Endothelial cell of umbilical vein (primary cell): Measurements from ENCODE around the gene CDKN1A. TPM values are rescaled to one million over a fixed set of nuclear protein-coding genes. Genes with fewer than 3 reads are reported as not detected.
A peak's percentile ranks its signal among the peaks of the same experiment; 100 is the strongest.

ENCODE experiments used
- BruUV-seq: library from RNA; stranded (reverse); fragments of 400-500 nt; replicated peaks from 2 replicates; lab custom pipeline; 2021; lab: Mats Ljungman, UMichigan
- CTCF ChIA-PET: fragments of 300-600, 350-600 bp; sonication (Branson Sonifier 250); formaldehyde crosslinking; loops from one replicate; lab custom pipeline; 2021; ENCODE audit warnings: antibody characterized with exemption, inconsistent platforms; lab: Charles Lee
- POLR2A ChIA-PET: fragments of 300-600, 350-600 bp; sonication (Branson Sonifier 250); formaldehyde crosslinking; loops from one replicate; lab custom pipeline; 2021; ENCODE audit warnings: antibody characterized with exemption, inconsistent platforms; lab: Charles Lee
- DNase-seq: peaks from one replicate; pipeline ENCODE4 v3.0.0-alpha.2; 2011; ENCODE audit warnings: low read depth, low spot score
- FAIRE-seq: peaks from 2 replicates; lab custom pipeline; 2011; peaks lifted over from hg19 to GRCh38; lab: Jason Lieb, UNC
- H2AFZ ChIP-seq: 2 replicates; pipeline ENCODE4 v1.6.0; 2012; ENCODE audit warnings: low read depth, low read length, control low read depth, inconsistent platforms
- H3K27ac ChIP-seq: 2 replicates; pipeline ENCODE4 v1.5.1; 2011; ENCODE audit warnings: low read depth, mild to moderate bottlenecking, control low read depth, low read length, moderate library complexity; ENCODE audit not compliant: insufficient read depth
- H3K27me3 ChIP-seq, 2 experiments: 2 replicates each; pipeline versions ENCODE4 v1.6.0 to v1.6.1; 2011; ENCODE audit warnings: low read length in 2 of 2, mixed read lengths in 1 of 2; ENCODE audit not compliant: control insufficient read depth in 2 of 2, insufficient read depth in 2 of 2
- H3K36me3 ChIP-seq, 2 experiments: 2 replicates in 1 of 2; 3 replicates in 1 of 2; pipeline ENCODE4 v1.5.1; 2011; ENCODE audit warnings: low read length in 2 of 2, mild to moderate bottlenecking in 1 of 2, moderate library complexity in 1 of 2; ENCODE audit not compliant: control insufficient read depth in 2 of 2, insufficient read depth in 2 of 2; ENCODE audit errors: extremely low read depth in 1 of 2
- H3K4me1 ChIP-seq: 3 replicates; pipeline ENCODE4 v1.5.1; 2011; ENCODE audit warnings: mild to moderate bottlenecking, low read length; ENCODE audit not compliant: control insufficient read depth, insufficient read depth; ENCODE audit errors: extremely low read depth
- H3K4me2 ChIP-seq: 2 replicates; pipeline ENCODE4 v1.6.1; 2011; ENCODE audit warnings: low read length, control low read depth, mixed read lengths; ENCODE audit not compliant: insufficient read depth
- H3K4me3 ChIP-seq, 3 experiments: fragments of 200-600 bp in 1 of 3; sonication (generic), shearing (Covaris generic) in 1 of 3; replicated peaks in 1 of 3; 2 replicates each; pipeline ENCODE4 v1.5.1; 2011 to 2016; ENCODE audit warnings: control low read depth in 3 of 3, low read length in 3 of 3, mild to moderate bottlenecking in 2 of 3, inconsistent platforms in 1 of 3, low read depth in 1 of 3, moderate library complexity in 1 of 3; ENCODE audit not compliant: insufficient read depth in 1 of 3
- H3K79me2 ChIP-seq: 2 replicates; pipeline ENCODE4 v1.6.0; 2012; ENCODE audit warnings: low read length, inconsistent platforms; ENCODE audit not compliant: control insufficient read depth, insufficient read depth
- H3K9ac ChIP-seq: replicated peaks from 2 replicates; pipeline ENCODE3; 2011; ENCODE audit warnings: low read length, control low read depth; ENCODE audit not compliant: insufficient read depth; ENCODE audit errors: extremely low read depth
- H3K9me1 ChIP-seq: replicated peaks from 3 replicates; pipeline ENCODE4 v1.6.0; 2011; ENCODE audit warnings: mild to moderate bottlenecking, low read length; ENCODE audit not compliant: control insufficient read depth, insufficient read depth; ENCODE audit errors: extremely low read depth
- H3K9me3 ChIP-seq: replicated peaks from 2 replicates; pipeline ENCODE4 v1.5.1; 2012; ENCODE audit warnings: low read length, inconsistent platforms; ENCODE audit not compliant: control insufficient read depth, insufficient read depth
- H4K20me1 ChIP-seq: replicated peaks from 2 replicates; pipeline ENCODE3; 2011; ENCODE audit warnings: mild to moderate bottlenecking, low read length; ENCODE audit not compliant: control insufficient read depth, insufficient read depth; ENCODE audit errors: extremely low read depth
- CTCF ChIP-seq, 2 donors: IDR thresholded peaks; 1 replicate in 1 of 2; 2 replicates in 1 of 2; pipeline ENCODE4 v1.5.1; 2011; ENCODE audit warnings: low read length in 2 of 2, mild to moderate bottlenecking in 2 of 2, moderate library complexity in 2 of 2, control low read depth in 1 of 2, inconsistent platforms in 1 of 2, low read depth in 1 of 2; ENCODE audit not compliant: insufficient read depth in 1 of 2; ENCODE audit errors: extremely low read depth in 1 of 2
- EZH2 ChIP-seq: IDR thresholded peaks from 2 replicates; pipeline ENCODE4 v1.6.1; 2012; ENCODE audit warnings: borderline replicate concordance, low read depth, mild to moderate bottlenecking, moderate library complexity, low read length, inconsistent platforms; ENCODE audit not compliant: severe bottlenecking
- FOS ChIP-seq: IDR thresholded peaks from 2 replicates; pipeline ENCODE4 v1.6.1; 2011; ENCODE audit warnings: mild to moderate bottlenecking, low read length, moderate library complexity, borderline replicate concordance; ENCODE audit not compliant: insufficient read depth
- GATA2 ChIP-seq: IDR thresholded peaks from 2 replicates; pipeline ENCODE4 v1.7.0; 2011; ENCODE audit warnings: low read depth, mild to moderate bottlenecking, moderate library complexity, mixed read lengths, low read length; ENCODE audit not compliant: insufficient read length, insufficient read depth
- JUN ChIP-seq: IDR thresholded peaks from 2 replicates; pipeline ENCODE4 v1.6.1; 2011; ENCODE audit warnings: borderline replicate concordance, low read depth; ENCODE audit not compliant: insufficient read length, insufficient read depth
- MAX ChIP-seq: IDR thresholded peaks from 2 replicates; pipeline ENCODE4 v1.6.1; 2011; ENCODE audit not compliant: insufficient read depth, insufficient read length
- MYC ChIP-seq: IDR thresholded peaks from one replicate; pipeline ENCODE4 v1.6.1; 2011; ENCODE audit warnings: mild to moderate bottlenecking, low read depth, low read length
- POLR2A ChIP-seq: IDR thresholded peaks from 2 replicates; pipeline ENCODE4 v1.6.1; 2012; ENCODE audit warnings: low read depth, mild to moderate bottlenecking, control low read depth, low read length
- POLR2AphosphoS5 ChIP-seq: IDR thresholded peaks from 2 replicates; pipeline ENCODE4 v1.6.1; 2012; ENCODE audit warnings: low read depth, mild to moderate bottlenecking, control low read depth, low read length, moderate library complexity; ENCODE audit not compliant: insufficient read depth
- dilution Hi-C: fragments of 300-500 bp; cut with MboI; formaldehyde crosslinking; loops from one replicate; pipeline ENCODE4 v1.15.0; 2019; ENCODE audit warnings: low sequenced_read_pairs; ENCODE audit not compliant: extremely low pct_ligation_motif_present
- intact Hi-C: fragments of 100-400 bp; cut with micrococcal nuclease; formaldehyde crosslinking; loops from one replicate; pipeline ENCODE4 v1.10.0; 2022
- polyA plus RNA-seq, 4 experiments: library from polyadenylated mRNA; depleted of rRNA in 3 of 4; stranded (reverse) in 3 of 4; unstranded in 1 of 4; fragments of >200 nt; gene quantifications; 2 replicates each; pipeline versions ENCODE4 v1.2.1 to v1.2.3, GENCODE V29; 2011 to 2012; ENCODE audit warnings: missing spikeins in 1 of 4
- total RNA-seq: library from RNA; stranded (reverse); gene quantifications from 2 replicates; pipeline ENCODE4 v1.2.3, GENCODE V29; 2021

Gene CDKN1A
- total and polyA plus RNA-seq, 2 donors (not counting 3 experiments of a cell fraction or from before 2014, with no cell fraction given): 170 to 238 TPM

GRCh38 chr6:36650848-36651478 lies 27.6 kb upstream of the CDKN1A start:
- ChIA-PET POLR2A (no interaction called here), CTCF (interaction anchor here (1.5 to 1.9 kb wide), 2 partner anchors 10 to 12 kb away, joined by 4 to 8 read pairs; no protein-coding TSS in a partner anchor)
- H3K27ac ChIP-seq: no peak overlapping the region
- intact Hi-C loops (no loop called here), dilution Hi-C loops (no loop called here)
- H3K9me3 ChIP-seq: no peaks in the 10 kb centered on the region
- DNase-seq (peak; percentile 22), FAIRE-seq (no peak)
- H2AFZ ChIP-seq: peak overlapping the region; percentile 12
- H3K79me2 ChIP-seq: no peaks in the 10 kb centered on the region
- no peaks in the 10 kb centered on the region for H4K20me1 ChIP-seq
- H3K36me3 ChIP-seq: no peaks in the 10 kb centered on the region
- H3K27me3 ChIP-seq: peaks cover 0 to 7% of the 10 kb centered on the region in 2 experiments
- no peak overlapping the region for H3K4me3 ChIP-seq
- H3K9ac ChIP-seq: no peak overlapping the region
- BruUV-seq: no TSS peak
- TF ChIP-seq MAX (no peak), JUN (no peak), GATA2 (no peak), POLR2AphosphoS5 (no peak), EZH2 (no peak), POLR2A (no peak), FOS (no peak), MYC (no peak), CTCF (IDR thresholded peaks at IDR 0.05; ENCODE audit: extremely low read depth in 1 of 2, insufficient read depth in 1 of 2, low read depth in 1 of 2, low read length in 2 of 2) (no peak)
- no peaks in the 10 kb centered on the region for H3K9me1 ChIP-seq
- H3K4me1 ChIP-seq: peaks cover 16% of the 10 kb centered on the region
- no peak overlapping the region for H3K4me2 ChIP-seq
